ENCODE measurements around the gene NOP16.
"Not testable (repeated sequence)": the region's sequence is repeated elsewhere in the genome, so short reads cannot be mapped to it uniquely, and the experiment has no call there.

The NOP16 gene

DNA sequence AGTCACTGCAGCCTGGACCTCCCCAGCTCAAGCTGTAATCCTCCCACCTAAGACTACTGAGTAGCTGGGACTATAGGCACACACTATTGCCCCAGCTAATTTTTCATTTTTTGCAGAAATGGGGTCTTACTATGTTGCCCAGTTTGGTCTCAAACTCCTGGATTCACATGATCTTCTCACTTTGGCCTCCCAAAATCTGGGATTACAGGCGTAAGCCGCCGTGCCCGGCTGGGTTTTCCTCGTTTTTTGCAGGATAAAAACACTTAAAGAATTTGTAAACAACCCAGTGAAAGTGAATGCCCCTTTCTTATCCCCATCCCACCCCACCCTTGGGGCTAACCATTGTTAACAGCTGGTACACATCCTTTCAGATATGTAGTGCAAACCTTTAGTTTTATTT, 20.2 kb upstream of the NOP16 start:
- no peak for DNase-seq

DNA sequence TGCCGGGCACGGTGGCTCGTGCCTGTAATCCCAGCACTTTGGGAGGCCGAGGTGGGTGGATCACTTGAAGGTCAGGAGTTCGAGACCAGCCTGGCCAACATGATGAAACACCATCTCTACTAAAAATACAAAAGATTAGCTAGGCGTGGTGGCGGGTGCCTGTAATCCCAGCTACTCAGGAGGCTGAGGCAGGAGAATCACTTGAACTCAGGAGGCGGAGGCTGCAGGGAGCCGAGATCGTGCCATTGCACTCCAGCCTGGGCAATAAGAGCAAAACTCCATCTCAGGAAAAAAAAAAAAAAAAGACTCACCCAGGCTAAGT, 19.8 kb upstream of the NOP16 start:
- DNase-seq, result not testable (repeated sequence)

DNA sequence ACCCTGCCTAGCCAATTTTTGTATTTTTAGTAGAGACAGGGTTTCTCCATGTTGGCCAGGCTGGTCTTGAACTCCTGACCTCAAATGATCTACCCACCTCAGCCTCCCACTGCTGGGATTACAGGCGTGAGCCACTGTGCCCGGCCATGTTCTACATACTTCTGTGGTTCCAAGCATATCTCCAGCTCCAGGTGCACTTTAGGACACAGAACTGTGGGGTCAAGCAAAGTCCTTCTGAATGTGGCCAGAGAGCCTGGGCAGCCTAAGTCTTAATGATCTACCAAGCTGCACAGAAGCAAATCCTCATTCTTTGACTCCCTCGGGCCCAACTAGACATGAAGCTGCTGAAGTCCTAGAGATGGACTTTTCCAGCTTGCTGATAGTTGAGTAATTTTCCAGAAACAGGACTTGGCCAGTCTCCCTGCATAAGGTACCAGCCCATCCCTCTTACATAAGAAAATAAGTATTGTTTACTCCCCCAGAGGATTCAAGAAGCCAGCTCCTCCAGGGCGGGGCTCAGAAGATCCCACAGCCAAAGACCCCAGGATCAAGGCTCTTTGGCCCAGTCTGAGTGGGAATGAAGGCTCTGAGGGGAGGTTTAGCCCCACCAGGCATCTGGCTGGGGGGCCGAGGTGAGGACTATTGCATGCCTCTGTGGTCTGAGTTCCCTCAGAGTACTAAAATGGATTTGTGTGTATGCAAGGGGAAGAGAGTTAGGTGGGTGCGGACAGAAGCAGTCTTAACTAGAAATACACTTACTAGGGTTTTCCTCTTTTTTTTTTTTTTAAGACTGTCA, 19.3 kb upstream of the NOP16 start:
- DNase-seq, result no peak

DNA sequence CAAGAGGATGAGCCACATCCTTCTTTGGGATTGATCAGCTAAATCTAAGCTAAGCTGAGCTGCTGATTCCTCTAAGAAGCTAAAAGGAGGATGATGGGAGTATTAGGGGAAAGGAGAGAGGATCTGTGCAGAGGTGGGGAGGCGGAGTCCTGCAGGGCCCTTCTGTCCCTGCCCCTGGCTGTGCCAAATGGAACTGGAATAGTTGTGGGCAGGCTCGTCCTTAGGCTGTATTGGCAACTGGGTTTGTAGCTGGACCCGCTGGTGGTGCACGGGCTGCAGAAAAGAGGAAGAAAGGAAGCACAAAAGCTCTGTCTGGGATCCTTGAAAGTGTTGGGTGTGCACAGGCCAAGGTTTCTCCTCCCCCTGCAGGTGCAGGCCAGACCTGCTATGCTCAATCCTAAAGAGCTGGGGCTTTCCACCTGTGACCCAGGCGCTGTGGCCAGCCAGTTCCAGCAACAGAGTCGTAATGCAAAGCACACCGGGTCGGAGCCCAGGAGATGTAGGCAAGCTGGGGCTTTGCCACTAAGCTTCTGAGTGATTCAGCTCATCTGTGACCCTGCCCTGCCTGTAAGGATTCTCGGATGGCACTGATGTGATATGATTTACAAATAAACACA, 18.1 kb upstream of the NOP16 start:
- DNase-seq, result no peak

DNA sequence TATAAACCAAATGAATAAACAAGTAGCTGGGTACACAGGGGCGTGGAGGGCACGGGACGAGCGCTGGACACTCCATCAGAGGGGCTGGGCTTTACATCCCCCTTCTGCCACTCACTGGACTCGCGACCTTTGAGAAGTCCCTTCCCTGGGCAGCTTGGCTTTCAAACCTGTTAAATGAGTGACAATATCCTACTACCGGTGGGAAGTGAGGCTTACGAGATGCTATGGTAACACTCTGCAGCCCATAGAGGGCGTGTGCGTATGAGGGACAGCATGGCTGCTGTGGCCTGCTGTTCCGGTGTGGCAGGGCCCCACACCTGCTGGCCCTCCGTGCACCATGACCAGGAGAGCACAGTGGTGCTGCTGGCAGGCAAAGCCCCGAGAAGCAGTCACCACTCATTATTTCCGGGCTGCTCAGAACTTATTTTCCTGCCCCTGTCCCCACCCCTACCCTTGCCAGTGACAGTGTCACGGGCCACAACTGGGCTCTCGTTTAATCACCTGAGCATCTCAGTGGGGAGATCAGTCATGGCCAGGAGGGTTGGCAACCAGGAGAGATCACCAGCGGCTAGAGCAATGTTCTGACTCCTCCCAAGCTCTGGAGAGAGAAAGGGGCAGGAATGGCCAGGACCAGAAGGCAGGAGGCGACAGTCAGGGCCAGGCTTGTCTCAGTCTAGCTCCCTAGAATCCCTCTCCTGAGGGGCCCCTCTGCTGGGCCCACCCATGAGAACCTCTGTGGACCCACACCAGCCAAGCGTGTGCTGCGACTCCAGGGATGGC, 17.4 kb upstream of the NOP16 start:
- no peak for DNase-seq

DNA sequence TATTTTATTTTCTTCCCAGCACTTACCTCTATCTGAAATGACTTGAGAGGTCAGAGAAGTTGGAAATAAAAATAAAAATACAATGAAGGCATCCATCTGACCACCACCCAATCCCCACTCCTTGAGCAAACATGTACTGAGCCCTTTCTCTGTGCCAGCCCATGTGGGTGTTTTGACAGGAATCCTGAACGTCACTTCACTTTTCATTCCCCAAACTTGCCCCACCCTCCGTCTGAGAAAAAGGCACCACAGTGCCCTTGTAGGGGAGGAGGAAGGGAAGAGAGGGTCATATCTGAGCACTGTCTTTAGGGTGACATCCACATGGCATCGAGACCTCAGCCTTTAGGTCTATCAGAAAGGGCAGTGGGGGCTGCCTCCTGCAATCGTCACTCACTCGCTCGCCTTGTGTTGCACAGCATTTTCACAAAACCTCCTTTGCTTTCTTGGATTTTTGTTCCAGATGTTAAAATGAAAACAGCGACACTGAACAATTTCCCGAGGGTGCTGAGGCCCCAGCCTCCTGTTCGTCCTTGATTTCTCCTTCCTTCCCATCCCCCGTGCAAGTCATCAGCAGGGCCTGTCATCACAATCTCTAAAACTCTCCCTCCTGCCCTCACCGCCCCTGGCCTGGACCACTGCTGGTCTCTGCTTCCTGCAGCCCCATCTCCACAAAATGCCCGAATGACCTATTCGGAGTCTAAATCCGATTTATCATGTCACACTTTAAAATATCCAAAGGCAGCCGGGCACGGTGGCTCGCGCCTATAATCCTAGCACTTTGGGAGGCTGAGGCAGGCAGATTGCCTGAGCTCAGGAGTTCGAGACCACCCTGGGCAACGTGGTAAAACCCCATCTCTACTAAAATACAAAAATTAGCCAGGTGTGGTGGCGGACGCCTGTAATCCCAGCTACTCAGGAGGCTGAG, 13.1 kb upstream of the NOP16 start:
- no peak for DNase-seq

DNA sequence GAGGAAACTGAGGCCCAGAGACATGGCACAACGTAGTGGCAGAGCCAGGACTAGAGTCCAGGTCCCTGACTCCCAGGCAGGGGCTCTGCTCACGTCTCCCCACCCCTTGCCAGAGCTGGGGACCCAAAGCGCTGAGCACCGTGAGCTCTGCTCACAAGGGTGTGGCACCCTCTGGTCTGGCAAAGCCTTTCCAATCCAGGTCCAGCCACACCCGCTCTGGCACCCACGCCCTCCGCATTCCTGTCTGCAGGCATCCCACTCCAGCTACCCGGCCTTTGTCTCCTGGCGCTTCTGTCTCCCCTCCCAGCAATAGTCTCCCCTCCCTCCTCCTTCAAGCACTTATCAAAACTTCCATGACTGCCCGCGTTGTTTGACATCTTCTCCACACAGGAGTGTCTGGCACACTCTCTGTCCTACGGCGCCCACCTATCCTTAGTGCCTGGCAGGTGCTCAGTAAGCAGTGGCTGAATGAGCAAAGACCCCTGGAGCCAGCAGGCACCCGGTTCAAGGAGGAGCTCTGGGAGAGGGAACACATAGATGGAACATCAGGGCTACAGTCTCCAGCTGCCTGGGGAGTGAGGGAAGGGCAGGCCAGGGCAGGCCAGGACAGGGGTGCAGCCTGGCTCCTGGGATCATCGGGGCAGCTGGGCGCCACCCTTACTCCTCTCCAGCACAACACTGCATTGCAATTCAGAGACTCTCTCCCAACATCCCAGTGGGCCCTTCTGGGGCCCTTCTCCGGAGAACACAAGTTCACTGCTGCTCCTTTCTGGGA, 12.2 kb upstream of the NOP16 start:
- no peak for DNase-seq

DNA sequence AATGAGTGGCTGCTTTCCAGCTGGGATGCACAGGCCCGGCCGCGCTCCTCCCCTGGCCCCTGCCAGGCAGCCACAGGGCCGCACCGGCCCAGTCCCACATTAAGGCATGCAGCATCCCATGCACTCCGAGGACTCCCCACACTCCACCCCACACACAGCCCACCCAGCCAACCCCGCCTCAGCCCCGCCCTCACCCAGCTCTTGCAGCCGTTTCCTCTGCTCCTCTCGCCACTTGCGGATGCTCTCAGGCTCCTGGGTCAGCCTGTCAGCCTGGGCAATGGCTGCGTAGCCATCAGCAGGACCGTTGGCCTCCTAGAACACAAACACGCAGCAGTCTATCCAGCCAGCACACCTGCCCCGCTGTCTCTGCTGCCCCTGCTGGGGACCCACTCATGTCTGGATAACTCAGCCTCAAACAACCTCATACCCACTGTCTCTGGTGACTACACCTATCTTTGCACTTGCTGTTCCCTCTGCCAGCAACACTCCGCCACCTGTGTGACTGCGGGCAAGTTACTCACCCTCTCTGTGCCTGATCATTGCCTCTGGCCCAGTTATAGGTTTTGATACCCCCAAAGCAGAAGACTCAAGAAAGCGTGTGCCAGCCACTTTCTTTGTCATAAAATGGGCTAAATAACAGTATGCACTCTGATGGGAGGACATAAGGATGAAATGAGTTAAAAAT, 9.5 kb upstream of the NOP16 start:
- DNase-seq, result no peak

DNA sequence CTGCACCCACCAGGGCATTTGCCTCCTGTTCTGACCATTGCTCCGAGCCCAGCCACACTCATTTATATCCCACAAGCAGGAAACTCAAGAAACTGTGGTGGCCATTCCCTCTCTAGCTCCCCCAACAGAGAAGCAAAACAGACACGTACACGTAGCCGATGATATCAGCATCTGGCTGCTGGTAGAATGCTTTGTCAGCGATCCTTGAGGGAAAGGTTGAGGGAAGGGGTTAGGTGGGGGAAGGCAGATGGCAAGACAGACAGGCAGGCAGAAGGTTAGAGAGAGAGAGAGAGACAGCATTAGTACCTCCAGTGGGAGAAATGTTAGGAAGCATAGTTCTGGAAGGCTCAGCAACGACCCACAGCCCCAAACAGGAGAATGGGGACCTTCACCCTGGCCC, 7.9 kb upstream of the NOP16 start:
- no peak for DNase-seq

DNA sequence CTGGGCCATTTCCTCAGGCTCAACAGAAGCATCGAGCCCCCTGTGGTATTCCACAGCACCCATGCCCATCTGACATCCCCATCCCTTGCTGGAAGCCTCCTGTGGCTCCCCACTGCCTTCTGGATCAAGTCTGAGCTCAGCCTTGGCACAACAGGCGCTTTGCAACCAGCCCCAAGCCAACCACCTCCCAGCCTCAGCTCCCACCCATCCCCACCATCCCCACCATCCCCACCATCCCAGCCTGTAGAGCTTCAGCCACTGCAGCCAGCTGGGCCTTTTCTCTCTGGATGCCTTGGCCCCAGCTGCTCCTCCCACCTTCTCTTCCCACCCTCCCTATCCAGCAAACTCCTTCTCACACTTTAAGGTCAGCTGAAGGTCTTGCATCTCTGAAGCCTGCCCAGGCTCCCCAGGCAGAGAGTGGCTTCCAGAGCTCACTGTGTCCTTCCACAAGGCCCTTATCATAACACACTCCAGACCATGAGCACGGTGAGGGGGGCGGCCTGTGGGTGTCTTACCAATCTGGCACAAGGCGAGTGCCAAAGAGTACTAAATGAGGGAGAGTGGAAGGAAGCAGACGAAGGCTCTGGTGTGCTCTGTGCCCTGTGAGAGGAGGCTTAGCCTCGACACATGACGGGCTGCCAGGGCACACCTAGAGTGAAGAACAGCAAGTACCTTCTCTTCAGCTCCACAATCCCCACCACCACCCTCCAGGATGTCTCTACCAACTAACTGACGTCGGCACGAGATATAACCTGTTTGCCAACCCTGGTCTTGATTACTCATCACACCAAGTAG, 6.7 kb upstream of the NOP16 start:
- no peak for DNase-seq

DNA sequence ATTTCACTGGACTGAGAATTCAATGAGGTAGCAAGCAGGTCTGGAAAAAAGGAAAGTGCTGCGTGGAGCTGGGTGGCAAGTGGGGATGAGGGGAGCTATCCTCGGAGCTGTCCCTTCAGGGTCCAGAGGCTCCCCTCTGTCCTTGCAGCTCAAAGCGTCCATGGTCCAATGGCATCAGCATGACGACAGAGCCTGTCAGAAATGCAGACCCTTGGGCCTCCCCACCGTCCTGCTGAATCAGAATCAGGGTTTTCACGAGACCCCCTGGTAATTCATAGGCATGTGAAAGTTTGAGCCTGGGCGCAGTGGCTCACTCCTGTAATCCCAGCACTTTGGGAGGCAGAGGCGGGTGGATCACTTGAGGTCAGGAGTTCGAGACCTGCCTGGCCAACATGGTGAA, 5.7 kb upstream of the NOP16 start:
- DNase-seq, result no peak

DNA sequence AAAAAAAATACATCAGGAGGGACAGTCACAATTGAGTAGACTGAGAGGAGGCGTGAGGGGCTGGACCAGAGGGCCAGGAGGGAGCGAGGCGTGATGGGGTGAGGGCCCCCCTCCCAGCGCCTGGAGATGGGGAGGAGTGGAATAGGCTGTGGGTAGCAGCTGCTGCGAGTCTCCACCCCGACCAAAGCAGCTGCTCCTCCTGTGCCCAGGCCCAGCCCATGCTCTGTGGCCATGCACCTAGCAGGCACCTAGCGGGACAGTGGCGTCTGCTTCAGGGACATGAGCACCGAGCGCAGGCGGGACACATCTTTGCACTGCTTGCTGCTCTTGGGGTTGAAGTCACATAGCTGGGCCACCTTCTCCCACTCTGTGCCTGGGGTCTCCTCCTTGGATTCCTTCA, 4.1 kb upstream of the NOP16 start:
- DNase-seq, result no peak

DNA sequence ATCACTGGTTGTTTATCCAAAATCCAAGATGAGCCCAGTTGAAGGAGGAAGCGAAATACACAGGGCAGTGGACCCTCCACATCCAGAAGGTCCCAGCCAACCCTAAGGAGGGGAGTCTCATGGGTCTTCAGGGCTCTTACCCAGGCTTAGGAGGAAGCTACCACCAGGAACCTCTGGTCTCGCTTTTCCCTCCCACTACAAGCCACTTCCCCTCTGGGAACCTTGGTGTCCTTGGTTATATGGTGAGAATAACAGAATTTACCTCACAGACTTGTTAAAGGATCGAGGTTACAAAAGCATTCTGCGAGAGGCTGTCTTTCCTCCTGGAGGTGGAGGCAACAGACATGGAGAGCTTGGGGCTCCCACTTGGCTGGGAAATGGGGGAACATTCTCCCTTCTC, 3.6 kb upstream of the NOP16 start:
- DNase-seq, result no peak

DNA sequence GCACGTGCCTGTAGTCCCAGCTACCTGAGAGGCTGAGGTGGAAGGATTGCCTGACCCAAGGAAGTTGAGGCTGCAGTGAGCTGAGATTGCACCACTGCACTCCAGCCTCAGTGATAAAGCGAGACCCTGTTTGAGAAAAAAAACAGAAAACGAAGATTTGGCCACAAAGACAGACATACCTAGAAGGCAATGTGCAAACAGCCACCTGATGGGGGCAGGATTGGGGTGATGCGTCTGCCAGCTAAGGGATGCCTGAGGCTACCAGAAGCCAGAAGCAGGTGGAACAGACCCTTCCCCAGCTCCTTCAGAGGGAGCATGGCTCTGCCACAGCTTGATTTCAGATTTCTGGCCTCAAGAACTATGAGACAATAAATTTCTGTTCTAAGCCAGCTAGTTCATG, 3.1 kb upstream of the NOP16 start:
- DNase-seq, result no peak

DNA sequence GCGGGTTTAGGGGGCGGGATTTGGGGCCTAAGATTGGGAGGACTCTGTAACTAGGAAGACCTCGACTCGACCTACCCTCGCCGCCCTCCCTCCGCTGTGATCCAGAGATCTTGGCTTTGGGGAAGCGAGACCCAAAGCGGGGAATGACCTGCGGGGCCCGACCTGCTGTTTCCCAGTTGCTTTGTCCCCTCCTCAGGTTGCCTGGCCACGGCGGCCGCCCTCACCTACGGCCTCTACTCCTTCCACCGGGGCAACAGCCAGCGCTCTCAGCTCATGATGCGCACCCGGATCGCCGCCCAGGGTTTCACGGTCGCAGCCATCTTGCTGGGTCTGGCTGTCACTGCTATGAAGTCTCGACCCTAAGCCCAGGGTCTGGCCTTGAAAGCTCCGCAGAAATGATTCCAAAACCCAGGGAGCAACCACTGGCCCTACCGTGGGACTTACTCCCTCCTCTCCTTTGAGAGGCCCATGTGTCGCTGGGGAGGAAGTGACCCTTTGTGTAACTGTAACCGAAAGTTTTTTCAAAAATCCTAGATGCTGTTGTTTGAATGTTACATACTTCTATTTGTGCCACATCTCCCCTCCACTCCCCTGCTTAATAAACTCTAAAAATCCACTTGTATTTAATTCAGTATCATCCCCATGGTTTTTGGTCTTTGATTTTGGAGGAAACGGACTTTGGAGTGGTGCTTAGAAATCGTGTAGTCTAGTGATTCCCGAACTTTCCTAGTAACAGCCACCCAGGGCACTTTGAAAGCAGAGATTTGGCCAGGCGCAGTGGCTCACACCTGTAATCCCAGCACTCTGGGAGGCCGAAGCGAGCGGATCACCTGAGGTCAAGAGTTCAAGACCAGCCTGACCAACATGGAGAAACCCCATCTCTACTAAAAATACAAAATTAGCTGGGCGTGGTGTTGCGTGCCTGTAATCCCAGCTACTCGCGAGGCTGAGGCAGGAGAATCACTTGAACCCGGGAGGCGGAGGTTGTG, 1.0 kb upstream of the NOP16 start:
- no peak for DNase-seq

DNA sequence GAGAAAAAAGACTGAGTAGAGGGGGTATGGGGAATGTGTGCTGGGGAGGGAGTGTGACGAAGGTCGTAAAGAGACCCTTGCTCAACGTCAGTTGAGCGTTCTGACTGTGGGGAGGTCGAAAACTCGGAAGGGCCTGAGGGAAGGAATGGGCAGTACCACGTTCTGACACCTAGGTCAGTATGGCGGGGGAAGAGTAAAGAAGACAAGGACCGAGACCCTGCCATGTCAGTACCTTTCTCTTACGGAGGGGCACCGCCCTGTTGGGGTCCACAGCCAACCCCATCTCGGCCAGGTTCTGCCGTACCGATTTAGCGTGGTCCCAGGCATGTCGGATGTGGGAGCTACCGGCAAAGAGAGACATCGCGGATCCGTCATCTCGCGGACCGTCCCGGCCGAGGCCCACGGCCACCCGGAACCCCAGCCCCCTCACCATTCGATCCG, 375 bp downstream of the NOP16 start:
- no peak for DNase-seq

DNA sequence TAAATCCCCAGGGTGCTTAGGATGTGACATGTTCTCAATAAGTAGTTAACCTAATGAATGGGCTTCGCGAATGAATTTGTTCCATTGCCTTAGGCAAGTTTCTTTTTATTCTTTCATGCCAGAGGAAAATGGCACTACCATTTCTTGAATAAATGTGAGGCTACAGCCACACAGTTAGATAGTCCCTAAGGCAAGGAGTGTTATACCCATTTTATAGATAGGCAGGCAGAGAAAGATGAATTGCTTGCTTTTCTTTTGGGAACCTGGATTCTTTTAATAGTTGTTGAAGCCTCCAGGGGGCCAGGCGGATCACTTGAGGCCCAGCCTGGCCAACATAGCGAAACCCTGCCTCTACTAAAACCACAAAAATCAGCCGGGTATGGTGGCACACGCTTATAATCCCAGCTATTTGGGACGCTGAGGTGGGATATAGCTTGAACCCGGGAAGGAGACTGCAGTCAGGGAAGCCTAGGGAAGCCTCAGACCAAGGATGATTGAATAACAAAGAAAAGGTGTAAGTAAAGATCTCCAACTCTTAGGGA, 943 bp downstream of the NOP16 start:
- DNase-seq, result no peak

DNA sequence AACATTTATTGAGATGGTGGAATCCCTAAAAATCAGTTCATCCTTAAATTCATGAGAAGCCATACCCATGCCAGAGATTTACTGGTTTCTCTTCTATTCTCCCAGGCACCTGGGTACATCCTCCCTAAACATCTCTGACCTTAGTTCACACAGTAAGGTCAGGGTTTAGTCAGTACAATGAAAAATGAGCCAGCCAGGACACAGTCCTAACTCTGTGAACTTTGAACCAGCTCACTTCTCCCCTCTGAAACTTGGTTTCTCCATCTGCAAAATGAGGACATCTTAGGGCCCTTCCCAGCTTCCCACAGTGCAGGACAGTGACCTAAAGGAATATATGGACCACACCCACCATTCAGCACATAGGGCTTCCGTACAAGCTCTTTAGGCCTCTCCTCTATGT, 1.9 kb downstream of the NOP16 start:
- no peak for DNase-seq

DNA sequence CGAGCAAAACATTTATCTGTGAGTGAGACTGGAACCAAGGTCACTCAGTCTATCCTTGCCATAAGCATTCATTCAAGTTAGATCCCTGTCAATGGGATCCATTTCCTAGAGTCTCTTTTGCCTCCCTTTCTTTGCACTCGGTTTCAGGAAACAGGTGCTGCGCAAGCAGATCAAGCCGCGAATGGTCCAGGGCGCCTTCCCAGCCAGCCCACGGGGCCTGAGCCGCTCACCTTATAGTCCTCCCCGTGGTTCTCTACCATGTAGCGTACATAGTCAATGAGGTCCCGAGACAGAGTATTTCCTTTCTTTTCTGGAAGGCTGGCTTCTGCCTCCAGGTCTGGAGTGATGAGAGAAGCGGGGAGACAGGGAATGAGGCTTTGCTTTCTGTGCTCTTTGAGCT, 3.4 kb downstream of the NOP16 start:
- DNase-seq, result no peak
